HG02938 (cell line): ENCODE data around the gene LEPROT.

Experiments used
- ATAC-seq: cut with Tn5 transposase; IDR thresholded peaks from one replicate; pipeline ENCODE4 v1.9.1; 2021; ENCODE audit warnings: mild to moderate bottlenecking, moderate library complexity; ENCODE audit not compliant: unreplicated experiment

The LEPROT gene

DNA sequence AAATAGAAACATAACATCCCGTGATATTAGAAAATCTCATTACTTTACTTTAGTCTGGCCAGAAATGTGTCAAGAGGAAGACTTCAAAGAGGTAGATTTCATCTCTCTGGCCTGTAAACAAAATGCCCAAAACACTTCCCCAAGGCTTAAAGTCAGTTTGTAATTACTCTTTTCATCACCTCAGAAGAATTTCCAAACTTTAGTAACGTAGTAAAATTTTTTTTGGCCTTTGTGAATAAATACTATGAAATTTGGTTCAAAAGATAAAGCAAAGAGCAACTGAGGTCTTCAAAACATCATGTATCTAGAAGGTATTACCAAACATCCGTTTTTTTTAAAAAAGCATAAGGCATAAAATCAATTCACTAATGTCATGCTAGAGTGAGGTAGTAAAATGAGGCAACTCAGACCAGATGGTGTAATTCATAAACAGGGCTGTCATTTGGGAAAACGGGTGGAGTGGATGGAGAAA is 51.4 kb downstream of the LEPROT start:
- ATAC-seq = no peak

DNA sequence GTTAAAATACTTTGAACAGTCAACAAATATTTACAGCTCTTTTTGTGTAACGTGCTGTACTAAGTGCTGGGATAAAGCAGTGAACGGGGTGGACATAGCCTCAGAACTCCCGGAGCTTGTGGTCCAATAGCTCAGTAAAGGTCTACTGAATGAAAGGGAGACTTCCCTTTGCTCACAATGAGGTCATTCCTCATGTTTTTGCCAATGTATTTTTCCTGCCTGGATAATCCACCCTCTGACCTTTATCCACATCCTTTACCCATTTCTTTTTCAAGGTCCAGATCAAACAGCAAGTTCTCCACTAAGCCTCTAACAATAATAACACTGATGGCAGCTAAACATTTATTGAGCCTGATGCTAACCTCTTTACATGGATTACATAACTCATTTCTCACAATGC is 55.9 kb downstream of the LEPROT start:
- ATAC-seq = no peak

DNA sequence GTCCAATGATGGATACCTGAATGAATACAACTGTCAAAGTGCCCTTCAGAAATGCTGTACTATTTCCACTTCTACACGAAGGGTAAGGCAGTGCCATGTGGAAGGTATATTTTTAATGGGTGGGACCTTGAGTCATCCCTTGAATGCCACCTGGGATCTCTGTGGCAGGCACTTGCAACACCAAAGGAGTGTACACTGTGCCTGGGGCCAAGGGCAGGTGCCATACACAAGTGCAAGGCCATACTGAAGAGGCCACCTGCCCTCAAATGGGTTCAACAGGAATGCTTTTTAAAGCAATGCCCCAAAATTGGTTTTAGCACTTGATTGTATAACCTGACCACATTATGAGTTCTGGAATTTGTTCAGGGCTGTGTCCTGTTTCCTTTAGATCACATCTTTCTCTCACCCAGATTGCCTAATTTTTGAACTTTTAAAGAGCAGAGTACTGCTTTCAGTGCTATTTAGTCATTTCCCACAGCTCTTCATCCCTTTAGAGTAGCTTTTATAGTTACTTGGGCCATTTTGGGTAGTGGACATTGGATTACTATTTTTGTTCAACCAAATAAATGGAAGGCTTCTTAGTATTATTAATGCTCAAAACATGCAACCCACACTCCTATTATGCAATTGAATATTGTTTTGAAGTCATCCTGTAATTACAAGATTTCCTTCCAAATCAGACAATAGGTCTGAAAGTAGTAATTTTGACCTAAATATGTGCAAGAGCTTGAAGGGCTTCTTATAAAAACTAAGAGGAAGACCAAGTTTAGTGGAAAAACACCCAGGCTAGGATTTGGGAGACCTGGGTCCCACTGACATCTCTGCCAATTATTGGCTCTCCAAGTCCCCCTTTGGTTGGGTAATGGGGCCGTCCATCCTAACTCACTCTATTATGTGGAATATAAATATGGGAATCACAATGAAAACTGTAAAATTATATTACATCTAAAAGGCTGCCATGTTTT is 57.2 kb downstream of the LEPROT start:
- no peak for ATAC-seq

DNA sequence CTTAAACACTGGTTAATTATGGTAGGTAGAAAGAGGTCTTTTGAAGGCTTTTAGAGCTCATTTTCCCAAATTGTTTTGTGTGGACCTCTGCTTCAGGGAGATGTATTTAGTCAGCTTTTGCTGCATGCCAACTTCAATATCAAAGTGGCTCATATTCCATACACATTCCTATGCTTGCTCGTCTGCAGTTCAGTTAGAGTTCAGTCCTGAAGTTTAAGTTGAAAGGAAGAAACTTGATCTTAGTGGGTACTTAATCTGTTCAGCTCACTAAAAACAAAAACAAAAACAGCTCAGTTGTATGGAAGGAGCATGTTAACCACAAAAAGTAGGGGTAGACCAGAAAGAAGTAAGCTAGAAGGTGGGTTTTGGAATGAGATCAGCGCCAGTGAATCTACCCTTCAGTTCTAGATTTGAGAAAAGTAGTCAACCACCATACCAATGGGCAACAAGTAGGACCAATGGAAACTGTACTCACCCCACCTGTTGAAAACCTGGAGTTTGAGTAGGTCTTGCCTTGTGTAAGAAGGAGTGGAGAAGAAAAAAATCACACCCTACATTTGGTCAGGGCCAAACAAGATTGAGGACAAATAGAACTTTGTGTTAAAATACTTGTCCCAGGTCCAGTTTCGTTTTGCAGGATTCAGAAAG is 58.0 kb downstream of the LEPROT start:
- ATAC-seq = no peak

DNA sequence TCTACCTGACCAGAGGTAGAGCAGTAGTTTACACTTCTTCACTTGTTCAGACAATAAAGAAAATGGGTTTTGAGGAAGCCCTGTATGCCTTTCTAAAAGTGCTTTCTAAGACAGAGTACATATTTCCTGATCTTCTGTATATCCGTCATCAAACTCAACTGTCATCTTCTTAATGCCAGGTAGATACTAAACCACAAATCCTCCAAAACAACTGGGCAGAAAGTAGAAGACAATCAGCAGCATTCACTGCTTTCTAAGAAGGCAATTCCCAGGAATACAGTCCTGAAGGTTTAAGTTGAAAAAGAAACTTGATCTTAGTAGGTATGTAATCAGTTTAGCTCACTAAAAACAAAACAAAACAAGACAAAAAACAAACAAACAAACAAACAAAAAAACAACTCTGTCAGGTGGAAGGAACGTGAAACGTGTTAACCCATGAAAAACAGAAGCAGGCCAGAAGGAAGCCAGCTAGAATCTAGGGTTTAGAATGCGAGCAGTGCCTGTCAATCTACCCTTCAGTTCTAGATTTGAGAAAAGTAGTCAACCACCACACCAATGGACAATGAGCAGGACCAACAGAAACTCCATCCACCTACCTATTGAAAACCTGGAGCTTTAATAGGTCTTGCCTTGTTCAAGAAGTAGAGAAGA is 59.2 kb downstream of the LEPROT start:
- ATAC-seq = no peak

DNA sequence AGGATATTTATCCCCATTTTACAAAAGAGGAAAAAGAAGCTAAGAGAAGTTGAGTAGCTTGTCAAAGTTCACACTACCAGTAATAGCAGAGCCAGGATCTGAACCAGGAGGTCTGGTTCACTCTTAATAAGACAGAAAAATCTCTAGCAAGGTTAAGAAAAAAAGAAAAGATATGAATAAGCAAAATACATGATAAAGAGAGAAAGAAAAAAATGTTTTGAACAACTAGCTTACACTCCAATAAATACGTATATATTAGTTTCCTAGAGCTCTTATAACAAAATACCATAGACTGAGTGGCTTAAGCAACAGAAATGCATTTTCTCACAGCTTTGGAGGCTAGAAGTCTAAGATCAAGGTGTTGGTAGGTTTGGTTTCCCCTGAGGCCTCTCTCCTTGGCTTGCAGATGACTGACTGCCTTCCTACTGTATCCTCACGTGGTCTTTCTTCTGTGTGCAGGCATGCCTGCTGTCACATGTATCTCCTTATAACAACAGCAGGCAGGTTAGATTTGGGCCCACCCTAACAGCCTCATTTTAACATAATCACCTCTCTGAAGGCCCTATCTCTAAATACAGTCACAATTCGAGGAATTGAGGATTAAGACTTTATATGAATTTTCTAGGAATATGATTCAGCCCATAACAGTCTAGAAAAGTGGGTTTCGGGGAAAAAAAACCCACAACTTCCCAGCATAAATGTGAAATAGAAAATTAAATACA is 60.4 kb downstream of the LEPROT start:
- no peak for ATAC-seq

DNA sequence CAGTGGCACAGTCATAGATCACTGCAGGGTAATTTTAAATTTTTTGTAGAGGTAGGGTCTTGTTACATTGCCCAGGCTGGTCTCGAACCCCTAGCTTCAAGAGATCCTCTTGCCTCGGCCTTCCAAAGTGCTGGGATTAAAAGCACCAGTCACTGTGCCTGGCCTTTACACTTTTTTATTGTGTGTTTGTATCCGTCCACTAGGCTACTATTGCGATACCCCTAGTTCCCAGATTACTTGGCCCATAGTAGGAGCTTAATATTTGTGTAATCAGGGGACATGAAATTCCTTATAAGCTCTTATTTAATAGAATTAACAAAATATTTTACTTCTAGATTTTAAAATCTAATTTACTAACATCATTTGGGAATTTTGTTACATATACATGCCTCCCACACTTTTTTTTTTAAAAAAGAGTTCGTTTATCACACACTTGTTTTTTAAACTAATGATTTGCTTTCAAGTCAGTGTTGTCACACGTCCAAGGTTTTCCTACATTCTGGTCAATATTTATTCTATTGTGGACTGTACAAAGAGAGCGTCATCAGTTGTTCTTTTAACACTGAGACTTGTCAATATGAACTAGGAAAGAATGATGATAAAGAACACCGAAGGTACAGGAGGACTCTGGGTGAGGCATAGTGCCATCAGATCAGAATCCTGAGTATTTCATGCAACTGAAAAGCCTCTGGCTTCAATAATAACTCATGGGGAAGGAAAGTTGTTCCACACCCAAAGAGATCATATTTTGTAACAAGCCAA is 63.7 kb downstream of the LEPROT start:
- ATAC-seq = no peak
